GM12878 (cell line): ENCODE results near the gene ATP2B1. TPM values are rescaled to one million over a fixed set of nuclear protein-coding genes. Genes with fewer than 3 reads are reported as not detected.
A peak's percentile ranks its signal among the peaks of the same experiment; 100 is the strongest.

ENCODE experiments used
- ATAC-seq: fragments of 200-7000 bp; cut with Tn5 transposase; 3 replicates; pipeline ENCODE4 v1.9.1; 2020; ENCODE audit warnings: mild to moderate bottlenecking, moderate library complexity
- BruUV-seq: library from RNA; stranded (reverse); fragments of 400-500 nt; replicated peaks from 2 replicates; lab custom pipeline; 2021; lab: Mats Ljungman, UMichigan
- CTCF ChIA-PET: fragments of 300-600 bp; sonication (Branson Sonifier 250); formaldehyde crosslinking; extraction: SDS; loops from one replicate; lab custom pipeline; 2021; ENCODE audit warnings: inconsistent platforms; lab: Yijun Ruan, JAX
- POLR2A ChIA-PET: fragments of 350-600 bp; formaldehyde crosslinking; extraction: SDS; loops from one replicate; lab custom pipeline; 2021; ENCODE audit warnings: inconsistent platforms; lab: Charles Lee
- RAD21 ChIA-PET: fragments of 300-600 bp; sonication (Branson Sonifier 250); formaldehyde crosslinking; loops from one replicate; lab custom pipeline; 2023; ENCODE audit warnings: antibody characterized with exemption; ENCODE audit not compliant: unreplicated experiment; lab: Charles Lee
- SMC1A ChIA-PET: fragments of 300-600 bp; sonication (Branson Sonifier 250); formaldehyde crosslinking; loops from one replicate; lab custom pipeline; 2023; ENCODE audit not compliant: unreplicated experiment, uncharacterized antibody; lab: Charles Lee
- DNase-seq: peaks from one replicate; pipeline ENCODE4 v3.0.0-alpha.2; 2011; ENCODE audit warnings: low read depth, low spot score
- FAIRE-seq: peaks from 3 replicates; lab custom pipeline; 2011; peaks lifted over from hg19 to GRCh38; lab: Jason Lieb, UNC
- H2AFZ ChIP-seq: 2 replicates; pipeline ENCODE4 v1.6.0; 2011; ENCODE audit warnings: low read depth, low read length, control low read depth; ENCODE audit not compliant: control insufficient read depth
- H3K27ac ChIP-seq: 2 replicates; pipeline ENCODE4 v1.5.1; 2011; ENCODE audit warnings: control low read depth; ENCODE audit not compliant: control insufficient read depth, insufficient read depth
- H3K27me3 ChIP-seq, 2 experiments: replicated peaks in 1 of 2; 2 replicates each; pipeline versions ENCODE4 v1.6.0 to v1.6.1; 2011; ENCODE audit warnings: low read length in 1 of 2; ENCODE audit not compliant: control insufficient read depth in 2 of 2, insufficient read depth in 2 of 2
- H3K36me3 ChIP-seq, 2 experiments: 2 replicates each; pipeline ENCODE4 v1.5.1; 2011; ENCODE audit warnings: low read length in 1 of 2; ENCODE audit not compliant: control insufficient read depth in 2 of 2, insufficient read depth in 2 of 2
- H3K4me1 ChIP-seq: 2 replicates; pipeline ENCODE4 v1.6.1; 2011; ENCODE audit warnings: mild to moderate bottlenecking, low read length, moderate library complexity, mixed read lengths; ENCODE audit not compliant: control insufficient read depth, insufficient read depth
- H3K4me2 ChIP-seq: 2 replicates; pipeline ENCODE4 v1.6.0; 2011; ENCODE audit warnings: control low read depth; ENCODE audit not compliant: control insufficient read depth, insufficient read depth
- H3K4me3 ChIP-seq: fragments of 200-600 bp; sonication (generic); 2 replicates; pipeline ENCODE4 v1.5.1; 2016
- H3K79me2 ChIP-seq: 2 replicates; pipeline ENCODE4 v1.6.0; 2011; ENCODE audit warnings: low read length; ENCODE audit not compliant: control insufficient read depth, insufficient read depth
- H3K9ac ChIP-seq: 2 replicates; pipeline ENCODE4 v1.8.0; 2011; ENCODE audit warnings: low read length, control low read depth, mixed read lengths; ENCODE audit not compliant: control insufficient read depth, insufficient read depth
- H3K9me3 ChIP-seq: replicated peaks from 3 replicates; pipeline ENCODE4 v1.5.1; 2011; ENCODE audit warnings: mild to moderate bottlenecking, low read length; ENCODE audit not compliant: control insufficient read depth, insufficient read depth
- H4K20me1 ChIP-seq: 2 replicates; pipeline ENCODE4 v1.6.0; 2011; ENCODE audit not compliant: control insufficient read depth, insufficient read depth
- CUX1 ChIP-seq: IDR thresholded peaks from 2 replicates; pipeline ENCODE4 v1.6.1; 2012; ENCODE audit warnings: improper control_type of control experiment, low read depth, low read length; ENCODE audit not compliant: insufficient replicate concordance
- EP300 ChIP-seq, 2 experiments: fragments of 150-350 bp in 1 of 2; IDR thresholded peaks; 2 replicates each; pipeline ENCODE4 v1.6.1; 2011 to 2012; ENCODE audit warnings: low read depth in 2 of 2, low read length in 2 of 2, borderline replicate concordance in 1 of 2, improper control_type of control experiment in 1 of 2, inconsistent platforms in 1 of 2; ENCODE audit not compliant: control insufficient read depth in 1 of 2
- KAT2A ChIP-seq: conservative IDR thresholded peaks from 2 replicates; pipeline ENCODE4 v1.6.1; 2011; ENCODE audit warnings: low read depth, low read length; ENCODE audit not compliant: control insufficient read depth
- NFXL1 ChIP-seq: fragments of 450-650 bp; IDR thresholded peaks from 2 replicates; pipeline ENCODE4 v1.6.1; 2017; ENCODE audit warnings: antibody characterized with exemption, mild to moderate bottlenecking, borderline replicate concordance
- PKNOX1 ChIP-seq: fragments of 450-650 bp; IDR thresholded peaks from 2 replicates; pipeline ENCODE4 v1.6.1; 2016; ENCODE audit warnings: mild to moderate bottlenecking
- SREBF1 ChIP-seq: IDR thresholded peaks from 2 replicates; pipeline ENCODE4 v1.6.1; 2012; ENCODE audit warnings: mild to moderate bottlenecking, low read length
- SREBF2 ChIP-seq: IDR thresholded peaks from 2 replicates; pipeline ENCODE4 v1.6.1; 2012; ENCODE audit warnings: mild to moderate bottlenecking, low read length
- WGBS: methylation state at CpG from one replicate; pipeline ENCODE4 v1.1.6; 2016; ENCODE audit warnings: low lambda C conversion rate; ENCODE audit not compliant: insufficient replicate concordance, insufficient coverage; ENCODE audit errors: missing lambda C conversion rate; 5-methylcytosine and 5-hydroxymethylcytosine counted together
- in situ Hi-C: fragments of 300-500 bp; cut with MboI; formaldehyde crosslinking; loops from 9 replicates; pipeline ENCODE4 v1.14.3; 2018; ENCODE audit warnings: mixed read lengths
- intact Hi-C: fragments of 100-400 bp; cut with micrococcal nuclease; formaldehyde crosslinking; loops from one replicate; pipeline ENCODE4 v1.14.2; 2022; ENCODE audit not compliant: unreplicated experiment
- polyA plus RNA-seq, 11 experiments: library from polyadenylated mRNA; depleted of rRNA in 4 of 11; unstranded in 6 of 11; stranded (reverse) in 5 of 11; fragments of >200 nt; fragmentation: Nextera tagmentation in 4 of 11; fragmentation: Illumina TruSeq in 1 of 11; extraction: Ambion mirVana in 4 of 11; extraction: Trizol in 1 of 11; gene quantifications; 1 replicate in 1 of 11; 2 replicates in 10 of 11; pipeline versions ENCODE4 v1.2.1 to v1.2.3, GENCODE V29; 2011 to 2016; ENCODE audit warnings: inconsistent platforms in 2 of 11, missing spikeins in 2 of 11, low read depth in 1 of 11
- total RNA-seq, 4 experiments: library from RNA; depleted of rRNA in 3 of 4; stranded (reverse); fragments of >200 nt in 3 of 4; fragmentation: Illumina TruSeq in 1 of 4; extraction: Trizol in 1 of 4; gene quantifications; 2 replicates each; pipeline versions ENCODE4 v1.2.1 to v1.2.3, GENCODE V29; 2013 to 2021

Gene ATP2B1
- total and polyA plus RNA-seq, 10 of the 15 experiments (the other 5 are each of a cell fraction or from before 2014, with no cell fraction given): 15.9 to 67.8 (median 48.5) TPM

- 94% methylated on average over 1 of the region's 1 CpG for WGBS
- H3K9me3 ChIP-seq: no peaks in the 10 kb centered on the region; the same call in 2 of the 3 replicates
- ChIA-PET CTCF (interaction anchor here (0.7 to 3.5 kb wide), 2 partner anchors 10 to 11 kb away, joined by 3 to 18 read pairs; no protein-coding TSS in a partner anchor), RAD21 (interaction anchor here (1.0 to 5.0 kb wide), 6 partner anchors 8 to 234 kb away, joined by 3 to 41 read pairs (median 6); partner anchors contain the start of gene ATP2B1), POLR2A (interaction anchor here (1.0 to 3.0 kb wide), 5 partner anchors 10 to 162 kb away, joined by 3 to 12 read pairs (median 5); partner anchors contain the start of gene ATP2B1)
- BruUV-seq: no TSS peak
- H3K4me3 ChIP-seq: no peak overlapping the region
- H3K27me3 ChIP-seq: no peaks in the 10 kb centered on the region
- DNase-seq (no peak), ATAC-seq (peak; percentile 51), FAIRE-seq (no peak)
- peaks cover 99% of the 10 kb centered on the region for H3K79me2 ChIP-seq
- H3K4me2 ChIP-seq: no peak overlapping the region
- H3K4me1 ChIP-seq: peaks cover 9% of the 10 kb centered on the region
- in situ Hi-C loops (no loop called here), intact Hi-C loops (no loop called here)
- H4K20me1 ChIP-seq: no peaks in the 10 kb centered on the region
- H3K27ac ChIP-seq: no peak overlapping the region
- no peak overlapping the region for H3K9ac ChIP-seq
- H3K36me3 ChIP-seq: no peaks in the 10 kb centered on the region
- H2AFZ ChIP-seq: no peak overlapping the region
- TF ChIP-seq CUX1 (no peak), EP300 (IDR thresholded peaks at IDR 0.05; ENCODE audit: borderline replicate concordance in 1 of 2, control insufficient read depth in 1 of 2, low read depth in 2 of 2, low read length in 2 of 2) (no peak), SREBF2 (no peak), NFXL1 (no peak), SREBF1 (no peak), PKNOX1 (peak; percentile 60; the same call in 1 of the 2 replicates), KAT2A (no peak)
- TF ChIP-seq, all 136 proteins: peak for 1
- SMC1A ChIA-PET: interaction anchor here (0.6 to 3.2 kb wide), 11 partner anchors 8 to 151 kb away, joined by 3 to 21 read pairs (median 4); no protein-coding TSS in a partner anchor
Observed at GRCh38 chr12:89695830-89696229, 12.8 kb downstream of the ATP2B1 start.
